Endodermal cell (in vitro differentiated cells): Measurements from ENCODE around the gene PALM3. TPM values are rescaled to one million over a fixed set of nuclear protein-coding genes. Genes with fewer than 3 reads are reported as not detected.
"Not testable (repeated sequence)": the region's sequence is repeated elsewhere in the genome, so short reads cannot be mapped to it uniquely, and the experiment has no call there.

ENCODE experiments used
- DNase-seq: peaks from one replicate; pipeline ENCODE4 v3.0.0-alpha.2; 2017
- H3K27ac ChIP-seq: 2 replicates; pipeline ENCODE4 v1.5.1; 2013; ENCODE audit warnings: mild to moderate bottlenecking, low read depth, low read length, moderate library complexity
- H3K27me3 ChIP-seq: 2 replicates; pipeline ENCODE4 v1.6.1; 2013; ENCODE audit warnings: mild to moderate bottlenecking, low read length, moderate library complexity; ENCODE audit not compliant: insufficient read depth, control insufficient read depth, poor library complexity, severe bottlenecking
- H3K36me3 ChIP-seq: 2 replicates; pipeline ENCODE4 v1.7.0; 2013; ENCODE audit warnings: mild to moderate bottlenecking, low read length, moderate library complexity; ENCODE audit not compliant: control insufficient read depth, insufficient read depth
- H3K4me1 ChIP-seq: one replicate; pipeline ENCODE4 v1.7.0; 2013; ENCODE audit warnings: low read length; ENCODE audit not compliant: control insufficient read depth, insufficient read depth
- H3K4me3 ChIP-seq: 2 replicates; pipeline ENCODE4 v1.5.1; 2013; ENCODE audit warnings: mild to moderate bottlenecking, low read length, moderate library complexity
- H3K9ac ChIP-seq: 2 replicates; pipeline ENCODE4 v1.6.1; 2013; ENCODE audit warnings: mild to moderate bottlenecking, low read length, moderate library complexity; ENCODE audit not compliant: poor library complexity, severe bottlenecking; ENCODE audit errors: extremely low read depth
- H3K9me3 ChIP-seq: 2 replicates; pipeline ENCODE4 v1.6.1; 2013; ENCODE audit warnings: mild to moderate bottlenecking, low read length, moderate library complexity; ENCODE audit not compliant: control insufficient read depth
- H3K27ac Mint-ChIP-seq: 2 replicates; pipeline ENCODE4 v1.8.0; 2020; ENCODE audit warnings: mixed read lengths
- H3K27me3 Mint-ChIP-seq: 2 replicates; pipeline ENCODE4 v1.8.0; 2021; ENCODE audit warnings: mild to moderate bottlenecking, mixed read lengths; ENCODE audit not compliant: insufficient read depth
- H3K36me3 Mint-ChIP-seq: 2 replicates; pipeline ENCODE4 v1.8.0; 2020; ENCODE audit warnings: low read depth, mixed read lengths
- H3K4me1 Mint-ChIP-seq: 2 replicates; pipeline ENCODE4 v1.8.0; 2020; ENCODE audit warnings: mixed read lengths
- H3K4me3 Mint-ChIP-seq: 2 replicates; pipeline ENCODE4 v1.8.0; 2020; ENCODE audit warnings: mild to moderate bottlenecking, moderate library complexity, mixed read lengths
- H3K9me3 Mint-ChIP-seq: 2 replicates; pipeline ENCODE4 v1.8.0; 2020; ENCODE audit warnings: mild to moderate bottlenecking, mixed read lengths
- CTCF ChIP-seq: fragments of 200-600 bp; sonication (generic); conservative IDR thresholded peaks from 2 replicates; pipeline ENCODE4 v1.5.0; 2021; ENCODE audit warnings: antibody characterized with exemption, mild to moderate bottlenecking
- WGBS, 2 experiments: methylation state at CpG; one replicate each; pipeline versions ENCODE4 v1.1.5 to v1.1.7; 2013; ENCODE audit warnings: missing lambda C conversion rate in 2 of 2, mixed read lengths in 1 of 2; ENCODE audit not compliant: insufficient coverage in 1 of 2, insufficient read length in 1 of 2; 5-methylcytosine and 5-hydroxymethylcytosine counted together
- total RNA-seq, 2 donors: library from RNA; stranded (reverse); fragmentation: NEBNext Ultra II Directional in 1 of 2; extraction: Animal tissue kit (Norgen Biotek cat#: 25700) in 1 of 2; gene quantifications; 2 replicates in 1 of 2; 3 replicates in 1 of 2; pipeline ENCODE4 v1.2.1, GENCODE V29; 2021

The PALM3 gene
- total RNA-seq, 2 donors from 2014 or later, result 1.3 to 4.9 TPM

- H3K4me1 ChIP-seq, result no peaks in the 10 kb centered on the region
- no peak overlapping the region for H3K27ac ChIP-seq
- Mint-ChIP-seq H3K27ac (no peak overlapping the region), H3K4me3 (no peak overlapping the region), H3K4me1 (no peaks in the 10 kb centered on the region), H3K27me3 (peaks cover 26% of the 10 kb centered on the region), H3K9me3 (no peaks in the 10 kb centered on the region), H3K36me3 (no peaks in the 10 kb centered on the region)
- no peak overlapping the region for H3K9ac ChIP-seq
- H3K36me3 ChIP-seq, result no peaks in the 10 kb centered on the region
- peaks cover 14% of the 10 kb centered on the region for H3K27me3 ChIP-seq
- 90 to 92% methylated on average over 2 to 4 of the region's 4 CpGs for WGBS, 2 experiments
- TF ChIP-seq CTCF, result no peak
- H3K9me3 ChIP-seq, result no peaks in the 10 kb centered on the region
- DNase-seq, result no peak
- no peak overlapping the region for H3K4me3 ChIP-seq
Observed at GRCh38 chr19:14028901-14029300, 33.0 kb downstream of the PALM3 start.

GRCh38 chr19:14027856-14028450 lies 33.9 kb downstream of the PALM3 start, which contains the start of gene RLN3:
RLN3 (plus strand) TSS chr19:14028148; CDS start chr19:14028205, 57 bp downstream.
- DNase-seq, result no peak
- no peak within 1 kb of the TSS for H3K4me3 ChIP-seq
- 85% methylated on average over 12 to 24 of the region's 24 CpGs for WGBS, 2 experiments
- no peaks in the 10 kb centered on the region for H3K36me3 ChIP-seq
- Mint-ChIP-seq H3K36me3 (no peaks in the 10 kb centered on the region), H3K4me1 (peaks cover 3% of the 10 kb centered on the region), H3K9me3 (no peaks in the 10 kb centered on the region), H3K4me3 (no peak within 1 kb of the TSS), H3K27ac (no peak within 1 kb of the TSS), H3K27me3 (peaks cover 26% of the 10 kb centered on the region)
- no peak within 1 kb of the TSS for H3K27ac ChIP-seq
- H3K27me3 ChIP-seq, result peaks cover 14% of the 10 kb centered on the region
- TF ChIP-seq CTCF, result no peak
- no peaks in the 10 kb centered on the region for H3K4me1 ChIP-seq
- no peak within 1 kb of the TSS for H3K9ac ChIP-seq
- H3K9me3 ChIP-seq, result no peaks in the 10 kb centered on the region

- not testable (repeated sequence) for H3K9me3 ChIP-seq, H3K4me3 ChIP-seq, H3K9ac ChIP-seq, H3K4me1 ChIP-seq, H3K9me3 Mint-ChIP-seq, DNase-seq, H3K36me3 Mint-ChIP-seq, H3K27ac Mint-ChIP-seq, H3K27ac ChIP-seq, H3K4me3 Mint-ChIP-seq, H3K4me1 Mint-ChIP-seq, H3K36me3 ChIP-seq
- H3K27me3 Mint-ChIP-seq, result peaks cover 26% of the 10 kb centered on the region
- H3K27me3 ChIP-seq, result peaks cover 14% of the 10 kb centered on the region
- WGBS, 2 experiments, result 89 to 96% methylated on average over 3 to 5 of the region's 5 CpGs
Observed at GRCh38 chr19:14026652-14027192, 35.2 kb downstream of the PALM3 start.
